Measurements from ENCODE around the gene GMDS.

GMDS gene

GRCh38 chr6:1832358-1832757 lies 413.0 kb downstream of the GMDS start:
- TF ChIP-seq, protein P1, sequence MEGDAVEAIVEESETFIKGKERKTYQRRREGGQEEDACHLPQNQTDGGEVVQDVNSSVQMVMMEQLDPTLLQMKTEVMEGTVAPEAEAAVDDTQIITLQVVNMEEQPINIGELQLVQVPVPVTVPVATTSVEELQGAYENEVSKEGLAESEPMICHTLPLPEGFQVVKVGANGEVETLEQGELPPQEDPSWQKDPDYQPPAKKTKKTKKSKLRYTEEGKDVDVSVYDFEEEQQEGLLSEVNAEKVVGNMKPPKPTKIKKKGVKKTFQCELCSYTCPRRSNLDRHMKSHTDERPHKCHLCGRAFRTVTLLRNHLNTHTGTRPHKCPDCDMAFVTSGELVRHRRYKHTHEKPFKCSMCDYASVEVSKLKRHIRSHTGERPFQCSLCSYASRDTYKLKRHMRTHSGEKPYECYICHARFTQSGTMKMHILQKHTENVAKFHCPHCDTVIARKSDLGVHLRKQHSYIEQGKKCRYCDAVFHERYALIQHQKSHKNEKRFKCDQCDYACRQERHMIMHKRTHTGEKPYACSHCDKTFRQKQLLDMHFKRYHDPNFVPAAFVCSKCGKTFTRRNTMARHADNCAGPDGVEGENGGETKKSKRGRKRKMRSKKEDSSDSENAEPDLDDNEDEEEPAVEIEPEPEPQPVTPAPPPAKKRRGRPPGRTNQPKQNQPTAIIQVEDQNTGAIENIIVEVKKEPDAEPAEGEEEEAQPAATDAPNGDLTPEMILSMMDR (IDR thresholded peaks at IDR 0.05), result no peak
- Histone ChIP-seq H3K79me2 (no peaks in the 10 kb centered on the region), H3K4me3 (ENCODE audit: low read depth, low read length) (no peak overlapping the region), H3K9me3 (ENCODE audit: control insufficient read depth, low read length) (no peaks in the 10 kb centered on the region), H3K27ac (no peak overlapping the region), H3K27me3 (ENCODE audit: control insufficient read depth, insufficient read depth, low read length) (no peaks in the 10 kb centered on the region), H3K9ac (no peak overlapping the region), H2AFZ (no peak overlapping the region), H3K4me2 (ENCODE audit: low read length) (no peak overlapping the region), H3K4me1 (no peaks in the 10 kb centered on the region), H3K36me3 (ENCODE audit: control insufficient read depth, insufficient read depth, low read length) (no peaks in the 10 kb centered on the region)

DNA sequence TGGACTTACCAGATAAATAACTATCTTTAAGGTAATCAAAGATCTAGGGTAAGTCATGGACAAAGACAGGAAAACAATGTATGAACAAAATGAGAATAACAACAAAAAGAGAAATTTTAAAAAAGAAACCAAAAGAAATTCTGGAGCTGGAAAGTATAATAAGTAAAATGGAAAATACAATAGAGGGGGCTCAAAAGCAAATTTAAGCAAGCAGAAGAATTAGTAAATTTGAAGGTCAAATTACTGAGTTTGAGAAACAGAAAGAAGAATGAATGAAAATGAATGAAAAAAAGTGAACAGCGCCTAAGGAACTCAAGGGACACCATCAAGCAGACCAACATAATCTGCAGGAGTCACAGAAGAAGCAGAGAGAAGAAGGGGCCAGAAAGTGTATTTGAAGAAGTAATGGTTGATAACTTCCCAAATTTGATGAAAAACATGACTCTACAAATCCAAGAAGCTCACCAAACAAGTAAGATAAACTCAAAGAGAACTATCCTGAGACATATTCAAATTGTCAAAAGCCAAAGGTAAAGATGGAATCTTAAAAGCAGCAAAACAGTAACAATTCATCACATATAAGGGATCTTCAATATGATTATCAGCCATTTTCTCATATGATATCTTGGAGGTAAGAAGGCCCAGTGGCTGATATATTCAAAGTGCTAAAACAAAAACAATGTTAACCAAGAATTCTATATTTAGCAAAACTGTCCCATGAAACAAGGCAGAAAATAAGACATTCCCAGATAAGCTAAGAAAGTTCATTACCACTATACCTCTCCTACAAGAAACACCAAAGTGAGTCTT lies 417.2 kb downstream of the GMDS start:
- Histone ChIP-seq H3K36me3 (ENCODE audit: control insufficient read depth, insufficient read depth, low read length) (no peaks in the 10 kb centered on the region), H3K4me2 (ENCODE audit: low read length) (no peak overlapping the region), H3K27me3 (ENCODE audit: control insufficient read depth, insufficient read depth, low read length) (no peaks in the 10 kb centered on the region), H3K4me1 (no peaks in the 10 kb centered on the region), H3K4me3 (ENCODE audit: low read depth, low read length) (no peak overlapping the region), H3K9ac (no peak overlapping the region), H3K79me2 (no peaks in the 10 kb centered on the region), H3K27ac (no peak overlapping the region), H3K9me3 (ENCODE audit: control insufficient read depth, low read length) (no peaks in the 10 kb centered on the region), H2AFZ (no peak overlapping the region)
- TF ChIP-seq, protein P1 (IDR thresholded peaks at IDR 0.05), result no peak

- Histone ChIP-seq H3K27me3 (ENCODE audit: control insufficient read depth, insufficient read depth, low read length) (no peaks in the 10 kb centered on the region), H3K9ac (no peak overlapping the region), H3K79me2 (no peaks in the 10 kb centered on the region), H3K4me2 (ENCODE audit: low read length) (no peak overlapping the region), H3K4me3 (ENCODE audit: low read depth, low read length) (no peak overlapping the region), H2AFZ (no peak overlapping the region), H3K36me3 (ENCODE audit: control insufficient read depth, insufficient read depth, low read length) (no peaks in the 10 kb centered on the region), H3K4me1 (no peaks in the 10 kb centered on the region), H3K9me3 (ENCODE audit: control insufficient read depth, low read length) (no peaks in the 10 kb centered on the region), H3K27ac (no peak overlapping the region)
- TF ChIP-seq, protein P1 (IDR thresholded peaks at IDR 0.05), result no peak
Measured at GRCh38 chr6:1825926-1826325, 419.5 kb downstream of the GMDS start.

- Histone ChIP-seq H3K79me2 (no peaks in the 10 kb centered on the region), H3K9me3 (ENCODE audit: control insufficient read depth, low read length) (no peaks in the 10 kb centered on the region), H3K36me3 (ENCODE audit: control insufficient read depth, insufficient read depth, low read length) (no peaks in the 10 kb centered on the region), H2AFZ (no peak overlapping the region), H3K27me3 (ENCODE audit: control insufficient read depth, insufficient read depth, low read length) (no peaks in the 10 kb centered on the region), H3K27ac (no peak overlapping the region), H3K9ac (no peak overlapping the region), H3K4me2 (ENCODE audit: low read length) (no peak overlapping the region), H3K4me3 (ENCODE audit: low read depth, low read length) (no peak overlapping the region), H3K4me1 (no peaks in the 10 kb centered on the region)
- TF ChIP-seq, protein P1 (IDR thresholded peaks at IDR 0.05), result no peak
Measured at GRCh38 chr6:1825277-1825676, 420.1 kb downstream of the GMDS start.
